A673 (cell line): Measurements from ENCODE around the gene AQP5. TPM values are rescaled to one million over a fixed set of nuclear protein-coding genes. Genes with fewer than 3 reads are reported as not detected.
"Not testable (repeated sequence)": the region's sequence is repeated elsewhere in the genome, so short reads cannot be mapped to it uniquely, and the experiment has no call there.

Experiments used
- BruUV-seq: library from RNA; stranded (reverse); fragments of 400-500 nt; replicated peaks from 2 replicates; lab custom pipeline; 2021; lab: Mats Ljungman, UMichigan
- CTCF ChIA-PET: fragments of 300-600 bp; sonication (Branson Sonifier 250); formaldehyde crosslinking; loops from one replicate; lab custom pipeline; 2022; ENCODE audit warnings: antibody characterized with exemption; lab: Charles Lee
- POLR2A ChIA-PET: fragments of 300-600 bp; sonication (Branson Sonifier 250); formaldehyde crosslinking; loops from one replicate; lab custom pipeline; 2022; ENCODE audit warnings: antibody characterized with exemption; ENCODE audit not compliant: low non-redundant PET; lab: Charles Lee
- DNase-seq: peaks from one replicate; pipeline ENCODE4 v3.0.0-alpha.2; 2015; ENCODE audit warnings: low spot score
- H3K27ac ChIP-seq: fragments of 200-600 bp; sonication (generic); 2 replicates; pipeline ENCODE4 v1.5.1; 2016; ENCODE audit warnings: mixed run types, low read depth, mild to moderate bottlenecking, mixed read lengths, antibody characterized with exemption, low read length; ENCODE audit not compliant: poor library complexity, severe bottlenecking
- H3K27me3 ChIP-seq: fragments of 200-600 bp; sonication (generic); replicated peaks from 2 replicates; pipeline ENCODE4 v1.6.1; 2017; ENCODE audit warnings: mixed run types, low read depth, mild to moderate bottlenecking, mixed read lengths, antibody characterized with exemption, low read length; ENCODE audit not compliant: insufficient read depth, poor library complexity
- H3K36me3 ChIP-seq: fragments of 200-600 bp; sonication (generic); 2 replicates; pipeline ENCODE4 v1.6.1; 2016; ENCODE audit warnings: mixed run types, mild to moderate bottlenecking, mixed read lengths, antibody characterized with exemption, low read length; ENCODE audit not compliant: insufficient read depth, poor library complexity, severe bottlenecking
- H3K4me1 ChIP-seq: fragments of 200-600 bp; sonication (generic); 2 replicates; pipeline ENCODE4 v1.6.1; 2017; ENCODE audit warnings: mixed run types, mild to moderate bottlenecking, mixed read lengths, antibody characterized with exemption, low read length; ENCODE audit not compliant: insufficient read depth, poor library complexity, severe bottlenecking
- H3K4me3 ChIP-seq: fragments of 200-600 bp; sonication (generic); 2 replicates; pipeline ENCODE4 v1.5.1; 2016; ENCODE audit warnings: low read depth, mixed run types, mild to moderate bottlenecking, mixed read lengths, low read length; ENCODE audit not compliant: poor library complexity, severe bottlenecking
- H3K9me3 ChIP-seq: fragments of 200-600 bp; sonication (generic); 2 replicates; pipeline ENCODE4 v1.6.1; 2016; ENCODE audit warnings: mixed run types, low read depth, mild to moderate bottlenecking, mixed read lengths, antibody characterized with exemption, low read length; ENCODE audit not compliant: poor library complexity, severe bottlenecking
- EZH2 ChIP-seq: fragments of 200-600 bp; sonication (generic); IDR thresholded peaks from 2 replicates; pipeline ENCODE4 v1.6.1; 2017; ENCODE audit warnings: borderline replicate concordance, low read depth, mild to moderate bottlenecking, mixed read lengths, antibody characterized with exemption, low read length; ENCODE audit not compliant: poor library complexity, severe bottlenecking
- intact Hi-C: fragments of 100-400 bp; cut with micrococcal nuclease; formaldehyde crosslinking; loops from one replicate; pipeline ENCODE4 v1.10.0; 2022; ENCODE audit not compliant: unreplicated experiment
- total RNA-seq: library from RNA; stranded (reverse); gene quantifications from 2 replicates; pipeline ENCODE4 v1.2.3, GENCODE V29; 2021
- TF ChIP-seq, protein P1 (sequence below): fragments of 300-800, 200-600 bp; sonication (generic); conservative IDR thresholded peaks from 2 replicates; pipeline ENCODE4 v1.5.1; 2017; ENCODE audit warnings: low read depth, mild to moderate bottlenecking, antibody characterized with exemption, low read length, moderate library complexity, mixed read lengths

AQP5 gene
- total RNA-seq, 1 experiment from 2014 or later: not detected

DNA sequence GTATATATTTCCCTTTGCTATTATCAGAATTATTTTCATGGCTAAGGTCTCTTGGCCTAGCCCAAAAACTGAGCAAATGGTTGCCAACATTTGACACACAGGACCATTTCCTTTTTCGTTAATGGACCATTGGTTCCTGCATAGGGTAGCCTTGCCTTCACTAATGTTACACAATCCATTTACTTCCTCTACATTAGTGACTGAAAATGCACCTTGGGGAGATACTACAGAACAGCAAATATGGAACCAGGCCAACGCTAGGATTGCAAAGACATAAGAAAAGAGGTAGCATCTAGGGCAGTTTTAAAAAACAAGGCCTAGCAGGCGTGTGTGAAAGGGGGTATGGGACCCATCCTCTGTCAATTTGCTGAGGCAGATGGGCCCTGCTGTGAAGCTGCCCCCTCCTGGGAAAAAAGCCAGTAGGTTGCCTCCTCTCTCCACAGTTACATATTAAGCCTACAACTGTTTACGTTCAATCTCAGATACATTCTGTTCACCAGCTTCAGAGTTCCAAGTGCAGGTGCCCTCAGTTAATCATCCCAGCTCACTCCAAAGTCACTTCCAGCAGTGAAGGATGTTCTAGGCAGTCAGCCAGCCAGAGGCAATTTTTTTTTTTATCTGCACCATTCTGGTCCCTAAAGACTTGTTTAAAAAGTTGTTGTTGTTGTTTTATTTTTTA lies 26.1 kb downstream of the AQP5 start:
- H3K4me1 ChIP-seq: peaks cover 16% of the 10 kb centered on the region
- H3K9me3 ChIP-seq: no peaks in the 10 kb centered on the region
- TF ChIP-seq, protein P1, sequence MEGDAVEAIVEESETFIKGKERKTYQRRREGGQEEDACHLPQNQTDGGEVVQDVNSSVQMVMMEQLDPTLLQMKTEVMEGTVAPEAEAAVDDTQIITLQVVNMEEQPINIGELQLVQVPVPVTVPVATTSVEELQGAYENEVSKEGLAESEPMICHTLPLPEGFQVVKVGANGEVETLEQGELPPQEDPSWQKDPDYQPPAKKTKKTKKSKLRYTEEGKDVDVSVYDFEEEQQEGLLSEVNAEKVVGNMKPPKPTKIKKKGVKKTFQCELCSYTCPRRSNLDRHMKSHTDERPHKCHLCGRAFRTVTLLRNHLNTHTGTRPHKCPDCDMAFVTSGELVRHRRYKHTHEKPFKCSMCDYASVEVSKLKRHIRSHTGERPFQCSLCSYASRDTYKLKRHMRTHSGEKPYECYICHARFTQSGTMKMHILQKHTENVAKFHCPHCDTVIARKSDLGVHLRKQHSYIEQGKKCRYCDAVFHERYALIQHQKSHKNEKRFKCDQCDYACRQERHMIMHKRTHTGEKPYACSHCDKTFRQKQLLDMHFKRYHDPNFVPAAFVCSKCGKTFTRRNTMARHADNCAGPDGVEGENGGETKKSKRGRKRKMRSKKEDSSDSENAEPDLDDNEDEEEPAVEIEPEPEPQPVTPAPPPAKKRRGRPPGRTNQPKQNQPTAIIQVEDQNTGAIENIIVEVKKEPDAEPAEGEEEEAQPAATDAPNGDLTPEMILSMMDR: no peak
- TF ChIP-seq EZH2: no peak

DNA sequence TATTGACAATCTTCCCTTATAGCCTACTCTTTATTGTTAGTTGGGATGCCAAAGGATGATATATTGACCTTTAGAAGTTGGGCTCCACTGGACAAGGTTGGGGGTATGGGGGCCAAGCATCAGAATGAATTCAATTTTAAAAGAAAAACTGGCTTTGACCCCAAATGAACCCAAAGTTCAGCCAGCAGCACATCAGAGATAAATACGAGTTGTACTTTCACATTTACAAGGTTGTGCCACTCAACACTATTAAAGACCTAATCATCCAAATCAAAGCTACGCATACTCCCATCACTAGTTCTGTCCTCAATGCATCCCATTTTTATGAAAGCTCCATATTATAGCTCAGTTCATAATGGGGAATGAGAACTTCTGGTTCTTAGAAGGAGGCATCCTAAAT lies 27.7 kb downstream of the AQP5 start:
- CTCF ChIA-PET, POLR2A ChIA-PET, H3K9me3 ChIP-seq, H3K4me3 ChIP-seq, H3K27me3 ChIP-seq, intact Hi-C loops, H3K27ac ChIP-seq, H3K4me1 ChIP-seq, DNase-seq: not testable (repeated sequence)
- TSS peak; percentile 65 for BruUV-seq
- peaks cover 66% of the 10 kb centered on the region for H3K36me3 ChIP-seq

More for the DNA sequence above, 26.1 kb downstream of the AQP5 start:
- no peak overlapping the region for H3K27ac ChIP-seq
- ChIA-PET POLR2A (no interaction called here), CTCF (no interaction called here)
- H3K36me3 ChIP-seq: peaks cover 50% of the 10 kb centered on the region
- no peak for DNase-seq
- intact Hi-C loops: no loop called here
- BruUV-seq: no TSS peak
- no peak overlapping the region for H3K4me3 ChIP-seq
- H3K27me3 ChIP-seq: no peaks in the 10 kb centered on the region

DNA sequence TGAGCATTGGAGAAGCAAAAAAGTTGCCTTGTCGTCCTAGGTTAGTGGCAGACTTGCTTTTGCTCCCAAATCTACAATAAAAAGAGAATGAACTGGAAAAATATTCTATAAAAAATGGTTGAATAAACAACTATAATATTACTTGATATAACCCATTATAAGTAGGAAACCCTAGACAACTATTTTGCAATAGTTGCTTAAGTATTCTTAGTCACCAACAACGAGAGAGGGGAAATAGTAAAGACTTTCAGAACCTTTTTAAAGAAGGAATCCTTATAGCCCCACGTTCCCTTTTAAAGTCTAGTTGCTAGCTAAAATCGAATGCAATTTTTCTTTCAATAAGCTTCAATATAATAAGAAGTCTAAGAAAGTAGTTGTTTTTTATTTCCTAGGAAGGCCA lies 28.6 kb downstream of the AQP5 start:
- DNase-seq: no peak

More for the DNA sequence above, 28.6 kb downstream of the AQP5 start:
- POLR2A ChIA-PET: no interaction called here
- TF ChIP-seq, protein P1: no peak
- no peak for TF ChIP-seq EZH2
- no peaks in the 10 kb centered on the region for H3K9me3 ChIP-seq
- H3K4me1 ChIP-seq: no peaks in the 10 kb centered on the region
- intact Hi-C loops: no loop called here
- no peak overlapping the region for H3K27ac ChIP-seq
- CTCF ChIA-PET: no interaction called here
- H3K36me3 ChIP-seq: peaks cover 75% of the 10 kb centered on the region
- H3K4me3 ChIP-seq: no peak overlapping the region
- BruUV-seq: no TSS peak
- no peaks in the 10 kb centered on the region for H3K27me3 ChIP-seq
